ENCODE data around the gene HEBP1.

The HEBP1 gene

DNA sequence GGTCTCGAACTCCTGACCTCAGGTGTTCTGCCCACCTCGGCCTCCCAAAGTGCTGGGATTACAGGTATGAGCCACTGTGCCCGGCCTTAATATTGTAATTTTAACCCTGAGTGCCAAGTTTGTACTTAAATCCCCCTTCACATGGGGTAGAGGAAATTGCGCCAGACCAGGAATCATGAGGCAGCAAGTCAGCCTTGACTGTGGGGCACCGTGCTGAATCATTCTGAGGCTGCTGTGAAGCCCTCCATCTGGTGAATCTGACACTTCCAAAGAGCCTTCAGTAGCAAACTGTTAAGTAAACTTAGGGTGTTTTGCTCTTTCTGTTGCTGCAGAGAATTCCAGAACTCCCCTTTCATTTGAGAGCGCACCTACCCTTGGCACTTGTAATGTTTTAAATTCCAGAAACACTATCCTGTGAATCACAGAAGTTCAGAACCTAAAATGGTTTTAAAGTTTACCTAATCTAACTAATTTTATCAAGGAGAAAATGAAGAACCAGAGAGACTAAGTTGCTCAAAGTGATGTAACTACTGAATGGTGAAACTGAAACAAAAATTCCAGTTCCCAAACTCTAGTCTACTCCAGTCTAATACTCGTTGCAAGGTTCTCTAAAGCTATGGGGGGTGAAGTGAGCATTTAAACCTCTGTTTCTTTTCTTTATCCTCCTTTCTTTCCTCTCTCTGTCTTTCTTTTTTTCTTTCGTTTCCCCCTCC lies 7.5 kb downstream of the HEBP1 start:
- no peak for DNase-seq (ENCODE audit: low read depth in 1 of 2, low spot score in 1 of 2)

DNA sequence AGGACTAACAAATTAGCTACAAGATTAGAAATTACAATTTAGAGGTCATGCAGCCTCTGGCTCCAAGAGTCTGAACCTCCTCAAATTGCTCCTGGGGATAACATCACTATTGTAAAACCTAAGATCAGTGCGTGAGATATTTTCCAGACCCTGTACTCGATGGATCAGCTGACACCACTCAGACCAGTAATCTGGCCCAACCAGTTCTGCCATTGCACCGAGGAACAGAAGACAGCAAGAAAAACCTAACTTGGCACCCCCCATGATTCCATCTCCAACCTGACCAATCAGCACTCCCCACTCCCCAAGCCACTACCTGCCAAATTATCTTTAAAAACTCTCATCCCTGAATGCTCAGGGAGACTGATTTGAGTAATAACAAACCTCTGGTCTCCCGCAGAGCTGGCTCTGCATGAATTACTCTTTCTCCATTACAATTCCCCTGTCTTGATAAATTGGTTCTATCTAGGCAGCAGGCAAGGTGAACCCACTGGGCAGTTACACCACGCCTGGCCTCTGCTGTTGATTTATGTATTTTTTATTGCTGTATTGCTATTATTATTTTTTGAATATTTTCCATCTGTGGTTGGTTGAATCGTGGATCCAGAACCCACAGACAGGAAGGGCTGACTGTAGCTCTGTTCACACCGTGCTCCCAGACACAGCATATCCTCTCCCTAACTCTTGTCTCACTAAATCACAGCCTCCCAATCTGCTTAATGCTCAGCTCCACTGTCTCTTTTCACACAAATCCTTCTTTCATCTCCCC lies 9.2 kb downstream of the HEBP1 start:
- DNase-seq (ENCODE audit: low read depth in 1 of 2, low spot score in 1 of 2): no peak

DNA sequence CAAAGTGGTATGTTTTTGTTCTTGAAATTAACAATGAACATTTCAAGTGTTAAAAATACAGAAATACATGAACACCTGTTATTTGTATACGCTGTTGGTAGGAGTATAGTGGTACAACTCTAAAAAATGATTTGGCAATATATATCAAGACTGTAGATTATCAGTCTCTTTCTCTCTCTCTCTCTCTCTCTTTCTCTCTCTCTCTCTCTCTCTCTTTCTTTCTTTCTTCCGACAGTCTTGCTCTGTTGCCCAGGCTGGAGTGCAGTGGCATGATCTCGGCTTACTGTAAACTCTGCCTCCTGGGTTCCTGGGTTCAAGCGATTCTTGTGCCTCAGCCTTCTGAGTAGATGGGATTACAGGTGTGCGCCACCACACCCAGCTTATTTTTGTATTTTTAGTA lies 12.6 kb downstream of the HEBP1 start:
- no peak for DNase-seq (ENCODE audit: low read depth in 1 of 2, low spot score in 1 of 2)

DNA sequence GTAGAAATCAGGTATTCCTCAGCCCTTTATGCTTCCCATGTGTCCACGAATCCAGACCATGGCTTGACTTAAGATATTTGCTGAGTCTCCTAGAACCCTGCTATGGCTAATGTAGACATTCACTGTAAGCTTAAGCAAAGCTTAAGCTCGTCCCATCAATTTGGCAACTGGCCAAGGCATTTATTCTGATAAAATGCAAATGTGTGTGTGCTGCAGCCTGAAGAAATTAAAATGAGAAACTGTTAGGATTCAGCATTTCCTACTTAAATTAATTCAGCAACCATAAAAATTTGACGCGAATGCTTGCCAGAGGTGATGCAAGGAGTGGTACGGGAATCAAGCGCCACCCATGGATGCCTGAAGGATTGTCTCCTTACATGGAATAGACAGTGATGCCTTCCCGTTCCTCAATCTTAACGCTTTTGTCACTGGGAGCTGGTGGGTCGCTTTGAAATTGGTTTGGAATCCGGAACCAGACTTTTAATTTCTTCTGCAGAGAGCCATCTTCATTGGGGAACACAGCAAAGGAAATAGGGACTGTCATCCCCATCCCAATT lies 13.2 kb downstream of the HEBP1 start:
- DNase-seq (ENCODE audit: low read depth in 1 of 2, low spot score in 1 of 2): no peak

DNA sequence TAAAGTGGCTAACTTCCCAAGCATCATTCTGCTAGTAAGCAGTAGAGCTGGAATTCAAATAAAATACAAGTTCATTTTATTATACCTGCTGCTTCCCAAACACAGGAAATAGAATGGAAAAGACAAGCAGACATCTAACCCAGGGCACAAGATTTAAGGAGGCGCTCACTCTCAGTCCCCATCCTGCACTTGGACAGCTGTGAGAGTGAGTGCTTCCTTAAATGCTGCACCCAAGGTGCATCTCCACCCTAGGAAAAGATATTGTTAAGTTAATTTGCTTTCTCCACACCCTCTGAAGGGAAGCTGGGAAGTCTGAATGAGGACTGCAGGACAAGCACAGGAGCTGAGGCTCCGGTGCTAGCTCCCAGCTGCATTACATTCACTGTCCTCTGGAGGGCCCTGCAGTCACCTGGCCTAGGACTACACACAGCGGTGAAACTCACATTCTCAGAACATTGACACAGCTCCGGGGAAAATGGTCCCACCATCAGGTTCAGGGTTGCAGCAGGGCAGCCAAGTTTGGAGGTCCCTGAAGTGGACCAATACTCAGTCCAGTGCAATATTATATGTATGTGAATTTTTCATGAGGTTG lies 14.2 kb downstream of the HEBP1 start:
- no peak for DNase-seq (ENCODE audit: low read depth in 1 of 2, low spot score in 1 of 2)

DNA sequence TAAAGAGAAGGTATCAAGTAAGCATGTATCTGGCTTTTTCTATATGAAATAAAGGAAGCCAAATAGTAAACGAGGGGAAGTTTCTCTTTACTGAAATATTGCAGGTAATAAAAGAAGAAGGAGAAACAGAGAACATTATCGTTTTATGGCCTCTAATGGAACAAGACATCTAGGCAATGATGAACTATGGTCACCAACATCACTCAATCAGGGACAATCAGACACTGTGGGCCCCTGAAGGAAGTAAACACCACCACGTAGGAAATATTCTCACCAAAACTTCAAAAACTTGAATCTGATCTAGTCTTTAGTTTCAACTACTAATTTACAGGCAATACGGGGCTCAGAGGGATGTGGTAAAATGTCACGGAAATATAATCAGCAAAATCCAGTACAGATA lies 15.9 kb downstream of the HEBP1 start:
- DNase-seq (ENCODE audit: low read depth in 1 of 2, low spot score in 1 of 2): no peak

DNA sequence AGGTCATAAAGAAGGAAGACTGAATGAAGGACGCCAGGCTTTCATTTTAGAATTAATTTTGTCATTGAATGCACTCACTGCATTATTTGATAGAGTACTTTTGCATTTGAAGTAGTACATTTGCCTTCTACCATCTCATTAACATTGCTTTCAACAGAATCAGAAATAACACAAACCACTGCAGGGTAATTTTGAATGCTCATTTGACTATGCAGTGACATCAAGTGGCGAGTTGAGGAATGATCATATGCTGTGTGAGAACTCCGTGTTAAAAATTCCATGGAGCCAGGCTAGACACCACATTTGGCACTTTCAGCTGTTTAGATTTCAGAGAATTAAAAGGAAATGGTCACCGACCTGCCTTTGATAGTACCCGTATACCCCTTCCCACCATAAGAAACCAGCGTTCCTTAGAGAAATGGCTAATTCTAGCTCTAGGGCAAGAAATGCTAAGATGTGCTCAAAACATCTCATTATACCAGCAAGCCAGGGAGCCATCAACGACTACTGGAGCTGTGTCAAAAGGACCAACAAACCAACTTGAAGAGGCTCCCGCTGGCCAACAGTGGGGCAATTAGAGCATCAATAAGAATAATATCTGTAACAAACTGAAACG lies 16.5 kb downstream of the HEBP1 start:
- no peak for DNase-seq (ENCODE audit: low read depth in 1 of 2, low spot score in 1 of 2)

DNA sequence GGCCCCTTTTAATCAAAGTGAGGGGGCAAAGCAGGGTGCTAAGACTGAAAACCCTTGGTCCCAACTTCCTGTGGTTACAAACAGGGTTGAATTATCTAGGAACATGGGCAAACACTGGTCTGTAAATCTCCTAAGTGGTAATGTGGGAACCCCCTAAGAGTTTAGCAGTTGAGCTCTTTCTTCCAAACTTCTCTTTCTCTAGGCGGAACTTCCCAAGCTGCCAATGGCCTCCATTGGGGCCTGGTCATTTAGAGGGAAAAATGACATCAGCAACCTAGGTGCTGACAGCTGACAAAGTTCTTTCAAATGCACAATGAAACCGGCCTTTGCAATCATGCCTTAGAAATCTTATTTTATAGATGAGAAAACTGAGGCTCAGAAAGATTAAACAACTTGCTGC lies 17.7 kb downstream of the HEBP1 start:
- DNase-seq (ENCODE audit: low read depth in 1 of 2, low spot score in 1 of 2): no peak

DNA sequence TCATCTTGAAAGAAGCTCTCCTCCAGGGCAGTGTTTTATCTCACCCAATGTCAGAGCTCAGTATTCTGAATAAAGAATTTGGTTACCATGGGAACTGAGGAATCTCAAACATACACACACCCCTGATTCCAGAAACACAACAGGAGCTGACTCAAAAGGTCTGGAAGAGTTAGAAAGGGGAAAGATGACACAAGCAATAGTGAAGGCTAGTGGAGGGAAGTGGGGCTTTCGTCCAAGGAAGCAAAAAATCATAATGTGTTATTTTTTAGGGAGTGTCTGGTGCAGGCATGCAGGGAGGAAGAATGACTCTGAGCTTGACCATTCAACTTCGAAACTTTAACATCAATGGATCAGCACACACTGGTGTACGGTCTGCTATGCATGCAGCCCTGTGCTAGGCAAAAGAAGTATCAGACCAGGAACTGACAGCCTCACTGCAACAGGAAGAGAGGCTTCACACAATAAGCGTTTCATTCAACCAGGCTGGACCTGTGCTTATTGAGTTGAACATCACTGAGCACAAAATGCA lies 20.3 kb downstream of the HEBP1 start:
- DNase-seq (ENCODE audit: low read depth in 1 of 2, low spot score in 1 of 2): no peak

DNA sequence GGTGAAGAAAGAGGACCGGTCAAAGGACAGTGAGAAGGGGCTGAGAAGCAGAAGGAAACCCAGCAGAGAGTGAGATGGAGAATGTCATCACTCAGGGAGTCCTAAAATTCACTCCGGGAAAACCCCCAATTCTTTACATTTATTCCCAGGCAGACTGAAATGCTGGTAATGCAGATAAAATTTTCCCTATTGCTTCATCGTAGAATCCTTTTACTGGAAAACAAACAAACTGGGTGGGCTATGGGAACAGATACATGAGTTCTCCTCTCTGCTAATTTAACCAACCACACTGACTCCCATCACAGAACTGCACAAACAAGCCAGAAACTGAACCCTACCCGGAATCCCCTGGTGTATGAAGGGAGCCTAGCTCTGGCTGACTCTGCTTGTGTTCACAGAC lies 20.9 kb downstream of the HEBP1 start:
- no peak for DNase-seq (ENCODE audit: low read depth in 1 of 2, low spot score in 1 of 2)

DNA sequence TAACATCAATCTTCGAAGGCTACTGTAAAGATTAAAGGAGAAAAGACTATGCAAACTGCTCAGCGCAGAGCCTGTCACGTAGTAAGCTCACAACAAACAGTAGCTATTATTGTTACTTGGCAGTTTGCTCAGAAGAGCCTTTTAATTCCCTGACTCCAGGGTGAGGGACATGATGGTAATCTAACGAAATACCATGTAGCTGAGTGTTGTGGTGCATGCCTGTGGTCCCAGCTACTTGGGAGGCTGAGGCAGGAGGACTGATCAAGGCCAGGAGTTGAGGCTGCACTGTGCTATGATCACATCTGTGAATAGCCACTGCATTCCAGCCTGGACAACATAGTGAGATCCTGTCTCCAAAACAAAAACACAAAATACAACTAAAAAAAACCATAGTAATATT lies 22.8 kb downstream of the HEBP1 start:
- no peak for DNase-seq (ENCODE audit: low read depth in 1 of 2, low spot score in 1 of 2)

DNA sequence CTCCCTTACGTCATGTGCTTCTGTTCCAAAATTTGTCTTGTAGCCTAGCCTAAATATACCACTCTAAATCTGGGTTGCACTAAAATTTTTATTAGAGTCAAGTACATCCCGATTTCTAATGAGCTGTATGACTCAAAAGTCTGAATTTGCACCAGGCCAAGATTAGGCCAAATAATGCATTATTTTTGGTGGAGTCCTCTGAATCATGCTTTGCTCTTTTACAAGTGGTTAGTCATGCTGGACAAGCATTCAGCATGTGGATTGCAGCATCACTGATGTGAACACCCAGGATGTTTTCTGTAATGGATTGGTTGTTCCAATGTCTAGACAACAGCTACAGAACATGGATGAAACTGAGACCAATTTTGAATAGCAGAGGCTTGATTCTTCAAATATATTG lies 23.7 kb downstream of the HEBP1 start:
- DNase-seq (ENCODE audit: low read depth in 1 of 2, low spot score in 1 of 2): no peak

DNA sequence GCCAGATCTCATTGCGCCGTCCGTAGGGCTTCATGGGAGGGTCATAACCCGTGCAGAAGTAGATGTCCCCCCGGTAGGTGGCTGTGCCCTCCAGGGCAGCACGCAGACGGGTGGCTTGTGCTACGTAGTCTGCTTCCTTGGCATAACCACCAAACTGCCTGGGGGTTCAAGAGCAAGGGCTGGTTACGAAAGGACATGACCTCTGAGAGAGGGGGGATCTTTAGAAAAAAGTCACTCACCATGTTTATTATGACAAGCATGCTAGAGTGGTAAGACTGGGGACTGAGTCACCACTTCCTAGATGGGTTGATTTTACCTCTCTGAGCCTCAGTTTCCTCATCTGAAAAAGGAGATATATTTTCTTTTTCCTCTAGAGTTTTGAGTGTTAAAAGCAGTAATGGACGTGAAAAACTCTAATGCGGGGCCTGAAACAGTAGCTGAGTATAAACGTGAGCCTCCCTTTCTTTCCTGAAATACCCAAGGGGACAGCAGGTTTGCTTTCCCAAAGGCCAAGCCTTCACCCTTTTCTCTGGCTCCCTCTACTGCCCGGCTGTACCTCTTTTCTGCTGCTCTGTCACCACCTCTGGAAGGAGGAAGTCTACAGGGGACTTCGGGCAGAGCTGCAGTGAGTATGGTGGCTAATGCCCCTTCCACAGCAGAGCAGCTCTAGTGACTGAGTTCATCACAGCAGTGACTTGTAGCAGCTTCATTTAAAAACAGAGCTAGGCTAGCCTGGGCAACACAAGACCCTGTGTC lies 24.6 kb downstream of the HEBP1 start:
- no peak for DNase-seq (ENCODE audit: low read depth in 1 of 2, low spot score in 1 of 2)

DNA sequence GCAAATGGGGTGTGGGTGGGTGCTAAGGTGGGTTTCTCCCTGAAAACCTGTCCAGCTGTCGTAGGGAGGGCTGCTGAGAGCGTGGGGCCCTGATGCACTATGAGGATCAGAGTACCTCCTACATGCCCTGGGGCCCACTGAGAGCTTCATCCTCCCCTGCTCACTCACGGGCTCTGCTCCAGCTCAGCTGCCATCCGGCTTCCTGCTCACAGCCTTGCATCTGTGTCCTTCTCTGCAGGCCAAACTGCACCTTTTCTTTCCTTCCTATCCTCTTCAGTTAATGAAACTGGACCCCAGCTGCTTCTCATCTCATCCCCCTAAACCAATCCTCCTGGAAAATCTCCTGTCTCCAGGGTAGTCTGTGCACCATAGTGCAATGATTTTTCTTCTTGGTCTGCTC lies 25.9 kb downstream of the HEBP1 start:
- no peak for DNase-seq (ENCODE audit: low read depth in 1 of 2, low spot score in 1 of 2)

DNA sequence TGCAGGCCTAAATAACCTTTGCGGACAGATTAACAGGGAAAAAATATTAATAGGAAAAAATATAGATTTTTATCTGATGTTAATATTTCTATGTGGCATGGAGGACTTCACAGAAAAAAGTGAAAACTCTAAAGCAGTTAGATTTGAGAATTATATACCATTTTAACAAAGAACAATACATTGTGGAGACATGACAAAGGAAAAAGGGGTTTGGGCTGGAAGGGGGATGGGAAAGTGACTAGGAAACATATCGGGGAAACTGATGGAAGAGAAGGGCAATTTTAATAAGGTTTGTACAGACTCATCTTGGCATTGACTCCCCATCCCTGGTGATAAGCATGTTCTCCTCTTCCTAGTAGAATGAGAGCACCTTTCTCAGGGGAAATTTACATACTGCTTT lies 27.0 kb downstream of the HEBP1 start:
- DNase-seq (ENCODE audit: low read depth in 1 of 2, low spot score in 1 of 2): no peak

DNA sequence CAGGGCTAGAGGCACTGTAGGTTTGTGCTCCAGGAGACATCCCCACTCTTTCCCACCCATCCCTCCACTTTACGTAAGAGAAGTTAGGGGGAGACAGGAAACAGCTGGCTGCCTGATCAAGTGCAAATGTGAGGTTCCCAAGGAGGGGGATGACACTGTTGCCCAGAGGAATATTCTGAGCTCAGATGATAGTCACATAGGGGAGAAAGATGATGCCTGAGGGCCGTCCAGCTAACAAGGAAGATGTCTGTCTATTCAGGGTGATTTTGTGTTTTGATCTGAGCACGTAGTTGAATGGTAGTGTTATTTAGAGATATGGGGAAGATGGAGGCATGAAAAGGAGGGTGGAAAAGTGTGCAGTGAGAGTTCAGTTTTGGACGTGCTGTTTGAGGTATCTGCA lies 34.2 kb downstream of the HEBP1 start:
- DNase-seq (ENCODE audit: low read depth in 1 of 2, low spot score in 1 of 2): no peak

DNA sequence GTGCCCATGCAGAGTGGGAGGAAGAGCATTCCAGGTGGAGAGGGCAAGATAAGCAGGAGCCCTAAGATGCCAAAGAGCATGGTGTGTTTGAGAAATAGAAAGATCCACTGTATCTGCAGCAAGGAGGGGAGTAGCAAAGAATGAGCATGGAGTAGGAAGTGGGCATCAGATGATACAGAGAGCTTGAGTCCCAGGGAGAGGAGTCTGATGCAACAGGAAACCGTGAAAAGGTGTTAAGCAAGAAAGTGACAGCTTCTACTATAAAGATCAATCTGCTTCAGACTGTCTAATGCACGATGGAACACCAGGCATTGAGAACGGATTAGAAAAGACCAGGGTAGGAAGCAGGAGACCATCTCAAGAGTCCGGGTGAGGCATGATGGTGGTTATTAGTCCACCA lies 35.8 kb downstream of the HEBP1 start:
- DNase-seq (ENCODE audit: low read depth in 1 of 2, low spot score in 1 of 2): no peak

DNA sequence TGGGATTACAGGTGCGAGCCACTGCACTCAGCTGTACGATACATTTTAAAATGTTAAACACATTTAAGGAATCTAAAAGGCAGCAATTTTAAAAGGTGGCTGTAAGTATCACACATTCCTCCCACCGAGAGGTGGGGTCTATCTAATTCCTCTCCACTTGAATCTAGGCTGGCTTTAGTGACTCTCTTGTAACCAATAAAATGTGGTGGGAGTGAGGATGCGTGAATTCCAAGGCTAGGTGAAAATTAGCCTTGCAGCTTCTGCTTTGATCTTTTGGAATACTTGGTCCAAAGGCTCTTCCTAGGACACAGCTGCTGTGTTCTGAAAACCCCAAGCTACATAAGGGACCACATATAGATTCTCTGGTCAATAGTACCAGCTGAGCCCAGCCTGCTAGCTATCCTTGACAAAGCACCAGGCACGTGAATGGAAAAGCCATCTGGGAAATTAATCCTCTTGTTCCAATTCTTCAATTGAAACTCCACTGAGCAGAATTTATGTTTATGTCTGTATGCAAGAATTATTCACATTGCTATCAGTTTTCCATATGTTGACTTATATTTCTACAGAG lies 39.3 kb downstream of the HEBP1 start:
- no peak for DNase-seq (ENCODE audit: low read depth in 1 of 2, low spot score in 1 of 2)

DNA sequence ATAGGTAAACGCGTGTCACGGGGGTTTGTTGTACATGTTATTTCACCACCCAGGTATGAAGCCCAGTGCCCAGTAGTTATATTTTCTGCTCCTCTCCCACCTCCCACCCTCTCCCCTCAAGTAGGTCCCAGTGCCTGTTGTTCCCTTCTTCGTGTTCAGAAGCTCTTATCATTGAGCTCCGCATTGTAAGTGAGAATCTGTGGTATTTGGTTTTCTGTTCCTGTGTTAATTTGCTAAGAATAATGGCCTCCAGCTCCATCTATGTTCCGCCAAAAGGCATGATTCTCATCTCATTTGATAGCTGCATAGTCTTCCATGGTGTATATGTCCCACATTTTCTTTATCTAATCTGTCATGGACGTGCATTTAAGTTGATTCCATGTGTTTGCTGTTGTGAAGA lies 41.2 kb downstream of the HEBP1 start:
- no peak for DNase-seq (ENCODE audit: low read depth in 1 of 2, low spot score in 1 of 2)

DNA sequence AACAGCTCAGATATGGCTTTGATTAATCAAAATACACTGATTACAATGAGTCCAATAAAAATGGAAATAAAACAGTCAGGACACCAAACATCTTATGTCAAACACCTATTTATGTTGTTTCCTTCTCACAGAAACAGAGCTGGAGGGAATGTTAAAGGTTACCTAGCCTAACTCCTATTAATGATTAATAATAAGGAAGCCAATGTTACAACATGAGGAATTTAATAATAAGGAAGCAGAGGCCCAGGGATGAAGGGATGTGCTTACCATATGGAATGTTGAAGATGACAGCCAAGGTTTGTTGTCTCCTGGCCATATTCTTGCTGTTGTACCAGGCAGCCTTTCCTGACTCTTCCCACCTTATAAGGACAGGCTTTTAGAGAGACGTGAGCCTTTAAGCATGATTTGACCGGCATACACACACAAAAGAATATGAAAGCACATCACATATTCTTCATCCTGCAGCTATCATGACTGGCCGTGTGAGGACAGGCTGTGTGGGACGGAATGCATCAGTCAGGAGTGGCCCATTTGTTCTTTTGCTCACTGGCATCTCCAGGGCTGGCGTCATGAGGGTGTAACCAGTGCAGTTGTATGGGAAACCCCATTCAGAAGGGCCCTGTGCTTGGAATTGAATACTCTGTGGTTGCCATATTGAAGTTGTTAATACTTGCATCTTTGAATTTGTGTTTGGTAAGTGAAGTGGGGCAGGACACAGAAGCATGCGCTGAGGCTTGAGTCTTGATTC lies 45.0 kb downstream of the HEBP1 start:
- DNase-seq (ENCODE audit: low read depth in 1 of 2, low spot score in 1 of 2): no peak

Data from activated T-helper 1 cell treated with anti-CD3 and anti-CD28 coated beads, Interleukin-2, amount 50 U/mL, for 16 hours (primary cell).